HepG2 (cell line): ENCODE results near the gene PPP3R1. TPM values are rescaled to one million over a fixed set of nuclear protein-coding genes. Genes with fewer than 3 reads are reported as not detected.
A peak's percentile ranks its signal among the peaks of the same experiment; 100 is the strongest.

Source experiments
- AHDC1 ChIP-seq: sonication (generic); formaldehyde crosslinking; IDR thresholded peaks from 2 replicates; pipeline ENCODE4 v1.5.1; 2020; ENCODE audit warnings: mild to moderate bottlenecking, missing genetic modification reagents, borderline replicate concordance
- ARID3A ChIP-seq: IDR thresholded peaks from 2 replicates; pipeline ENCODE4 v1.6.1; 2012; ENCODE audit warnings: low read depth, low read length, improper control_type of control experiment
- ATM ChIP-seq: fragments of 450-650 bp; IDR thresholded peaks from 2 replicates; pipeline ENCODE4 v1.7.1; 2017; ENCODE audit warnings: mild to moderate bottlenecking, borderline replicate concordance
- HMG20B ChIP-seq: conservative IDR thresholded peaks from 2 replicates; pipeline ENCODE4 v1.6.1; 2016; ENCODE audit warnings: missing genetic modification reagents, missing compliant biosample characterization
- PRDM4 ChIP-seq: sonication (generic); formaldehyde crosslinking; IDR thresholded peaks from 2 replicates; pipeline ENCODE4 v1.9.0; 2021; ENCODE audit warnings: missing genetic modification reagents, borderline replicate concordance
- SETDB1 ChIP-seq: sonication (generic); formaldehyde crosslinking; IDR thresholded peaks from 2 replicates; pipeline ENCODE4 v1.5.1; 2020; ENCODE audit warnings: missing genetic modification reagents, mild to moderate bottlenecking, borderline replicate concordance
- TGIF2 ChIP-seq: IDR thresholded peaks from 2 replicates; pipeline ENCODE4 v1.6.1; 2016; ENCODE audit warnings: control low read depth, missing compliant biosample characterization
- ZNF142 ChIP-seq: sonication (generic); formaldehyde crosslinking; IDR thresholded peaks from 2 replicates; pipeline ENCODE4 v1.4.0; 2020; ENCODE audit warnings: missing genetic modification reagents
- ZNF180 ChIP-seq: sonication (generic); formaldehyde crosslinking; IDR thresholded peaks from 2 replicates; pipeline ENCODE4 v1.4.0; 2020; ENCODE audit warnings: low read depth, missing genetic modification reagents, borderline replicate concordance
- ZNF784 ChIP-seq: sonication (generic); formaldehyde crosslinking; IDR thresholded peaks from 2 replicates; pipeline ENCODE4 v1.5.1; 2020; ENCODE audit warnings: missing genetic modification reagents, mild to moderate bottlenecking, borderline replicate concordance
- polyA plus RNA-seq, 8 experiments: library from polyadenylated mRNA; depleted of rRNA in 3 of 8; stranded (reverse) in 7 of 8; unstranded in 1 of 8; fragments of >200 nt; fragmentation: Illumina TruSeq in 4 of 8; extraction: Trizol in 4 of 8; gene quantifications; 2 replicates each; pipeline versions ENCODE4 v1.2.1 to v1.2.3, GENCODE V29; 2011 to 2016; ENCODE audit warnings: low read depth in 4 of 8, missing spikeins in 1 of 8, mixed read lengths in 1 of 8; ENCODE audit not compliant: insufficient read depth in 1 of 8
- total RNA-seq, 5 experiments: library from RNA; depleted of rRNA; stranded (reverse); fragments of >200 nt; fragmentation: Illumina TruSeq; extraction: Trizol; gene quantifications; 2 replicates each; pipeline ENCODE4 v1.2.3, GENCODE V29; 2016; ENCODE audit warnings: low read depth in 1 of 5

PPP3R1 gene
- total and polyA plus RNA-seq, 2 of the 13 experiments (the other 11 are each of a cell fraction or from before 2014, with no cell fraction given), result 11.6 to 25.7 TPM

- no peak for TF ChIP-seq PRDM4 (CRISPR knock-in tag)
- TF ChIP-seq ATM, result no peak
- TF ChIP-seq AHDC1, result no peak
- TF ChIP-seq ARID3A, result no peak
- TF ChIP-seq TGIF2, result peak; percentile 13; the same call in 1 of the 2 replicates
- no peak for TF ChIP-seq ZNF180 (CRISPR knock-in tag)
- no peak for TF ChIP-seq SETDB1 (CRISPR knock-in tag)
- no peak for TF ChIP-seq ZNF142
- no peak for TF ChIP-seq ZNF784 (CRISPR knock-in tag)
- TF ChIP-seq HMG20B (CRISPR knock-in tag), result no peak
Measured at GRCh38 chr2:68157002-68157401, 95.3 kb downstream of the PPP3R1 start (continued).
